GM12892 (cell line): ENCODE results near the gene APPL2.

Experiments
- POLR2A ChIP-seq: IDR thresholded peaks from 2 replicates; pipeline ENCODE4 v1.6.1; 2011; ENCODE audit warnings: low read depth, low read length, control low read depth
- POLR2AphosphoS5 ChIP-seq: IDR thresholded peaks from 2 replicates; pipeline ENCODE4 v1.6.1; 2011; ENCODE audit warnings: low read depth, low read length, control low read depth
- TAF1 ChIP-seq: IDR thresholded peaks from 2 replicates; pipeline ENCODE4 v1.6.1; 2011; ENCODE audit warnings: low read depth, mild to moderate bottlenecking, control low read depth, low read length, borderline replicate concordance

GRCh38 chr12:105138248-105138647 lies 97.7 kb downstream of the APPL2 start:
- TF ChIP-seq POLR2AphosphoS5 (no peak), POLR2A (no peak), TAF1 (no peak)
